ENCODE data around the gene TLDC2.
"Not testable (repeated sequence)": the region's sequence is repeated elsewhere in the genome, so short reads cannot be mapped to it uniquely, and the experiment has no call there.

DNA sequence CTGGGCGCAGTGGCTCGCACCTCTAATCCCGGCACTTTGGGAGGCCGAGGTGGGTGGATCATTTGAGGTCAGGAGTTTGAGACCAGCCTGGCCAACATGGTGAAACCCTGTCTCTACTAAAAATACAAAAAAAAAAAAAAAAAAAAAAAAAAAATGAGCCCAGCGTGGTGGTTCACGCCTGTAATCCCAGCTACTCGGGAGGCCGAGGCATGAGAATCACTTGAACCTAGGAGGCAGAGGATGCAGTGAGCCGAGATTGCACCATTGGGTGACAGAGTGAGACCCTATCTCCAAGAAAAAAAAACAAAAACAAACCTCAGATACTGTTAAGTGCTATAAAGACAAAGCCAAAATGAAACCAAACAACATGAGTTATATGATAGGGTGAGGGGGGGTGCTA lies 34.9 kb upstream of the TLDC2 start:
- TF ChIP-seq, protein P1, sequence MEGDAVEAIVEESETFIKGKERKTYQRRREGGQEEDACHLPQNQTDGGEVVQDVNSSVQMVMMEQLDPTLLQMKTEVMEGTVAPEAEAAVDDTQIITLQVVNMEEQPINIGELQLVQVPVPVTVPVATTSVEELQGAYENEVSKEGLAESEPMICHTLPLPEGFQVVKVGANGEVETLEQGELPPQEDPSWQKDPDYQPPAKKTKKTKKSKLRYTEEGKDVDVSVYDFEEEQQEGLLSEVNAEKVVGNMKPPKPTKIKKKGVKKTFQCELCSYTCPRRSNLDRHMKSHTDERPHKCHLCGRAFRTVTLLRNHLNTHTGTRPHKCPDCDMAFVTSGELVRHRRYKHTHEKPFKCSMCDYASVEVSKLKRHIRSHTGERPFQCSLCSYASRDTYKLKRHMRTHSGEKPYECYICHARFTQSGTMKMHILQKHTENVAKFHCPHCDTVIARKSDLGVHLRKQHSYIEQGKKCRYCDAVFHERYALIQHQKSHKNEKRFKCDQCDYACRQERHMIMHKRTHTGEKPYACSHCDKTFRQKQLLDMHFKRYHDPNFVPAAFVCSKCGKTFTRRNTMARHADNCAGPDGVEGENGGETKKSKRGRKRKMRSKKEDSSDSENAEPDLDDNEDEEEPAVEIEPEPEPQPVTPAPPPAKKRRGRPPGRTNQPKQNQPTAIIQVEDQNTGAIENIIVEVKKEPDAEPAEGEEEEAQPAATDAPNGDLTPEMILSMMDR (IDR thresholded peaks at IDR 0.05; ENCODE audit: insufficient read depth, low read length), result not testable (repeated sequence)
- TF ChIP-seq, protein P2, sequence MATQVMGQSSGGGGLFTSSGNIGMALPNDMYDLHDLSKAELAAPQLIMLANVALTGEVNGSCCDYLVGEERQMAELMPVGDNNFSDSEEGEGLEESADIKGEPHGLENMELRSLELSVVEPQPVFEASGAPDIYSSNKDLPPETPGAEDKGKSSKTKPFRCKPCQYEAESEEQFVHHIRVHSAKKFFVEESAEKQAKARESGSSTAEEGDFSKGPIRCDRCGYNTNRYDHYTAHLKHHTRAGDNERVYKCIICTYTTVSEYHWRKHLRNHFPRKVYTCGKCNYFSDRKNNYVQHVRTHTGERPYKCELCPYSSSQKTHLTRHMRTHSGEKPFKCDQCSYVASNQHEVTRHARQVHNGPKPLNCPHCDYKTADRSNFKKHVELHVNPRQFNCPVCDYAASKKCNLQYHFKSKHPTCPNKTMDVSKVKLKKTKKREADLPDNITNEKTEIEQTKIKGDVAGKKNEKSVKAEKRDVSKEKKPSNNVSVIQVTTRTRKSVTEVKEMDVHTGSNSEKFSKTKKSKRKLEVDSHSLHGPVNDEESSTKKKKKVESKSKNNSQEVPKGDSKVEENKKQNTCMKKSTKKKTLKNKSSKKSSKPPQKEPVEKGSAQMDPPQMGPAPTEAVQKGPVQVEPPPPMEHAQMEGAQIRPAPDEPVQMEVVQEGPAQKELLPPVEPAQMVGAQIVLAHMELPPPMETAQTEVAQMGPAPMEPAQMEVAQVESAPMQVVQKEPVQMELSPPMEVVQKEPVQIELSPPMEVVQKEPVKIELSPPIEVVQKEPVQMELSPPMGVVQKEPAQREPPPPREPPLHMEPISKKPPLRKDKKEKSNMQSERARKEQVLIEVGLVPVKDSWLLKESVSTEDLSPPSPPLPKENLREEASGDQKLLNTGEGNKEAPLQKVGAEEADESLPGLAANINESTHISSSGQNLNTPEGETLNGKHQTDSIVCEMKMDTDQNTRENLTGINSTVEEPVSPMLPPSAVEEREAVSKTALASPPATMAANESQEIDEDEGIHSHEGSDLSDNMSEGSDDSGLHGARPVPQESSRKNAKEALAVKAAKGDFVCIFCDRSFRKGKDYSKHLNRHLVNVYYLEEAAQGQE (IDR thresholded peaks at IDR 0.05; ENCODE audit: insufficient replicate concordance, low read depth), result not testable (repeated sequence)
- TF ChIP-seq POLR2AphosphoS5 (IDR thresholded peaks at IDR 0.05; ENCODE audit: low read depth); SPI1 (IDR thresholded peaks at IDR 0.05; ENCODE audit: borderline replicate concordance, low read depth); GABPA (IDR thresholded peaks at IDR 0.05; ENCODE audit: low read depth): not testable (repeated sequence)
